WTC11 (cell line): Measurements from ENCODE around the gene NXPH3. TPM values are rescaled to one million over a fixed set of nuclear protein-coding genes. Genes with fewer than 3 reads are reported as not detected.

Experiments
- ATAC-seq: fragments of 200-7000 bp; cut with Tn5 transposase; 2 replicates; pipeline ENCODE4 v1.10.0; 2021; ENCODE audit warnings: mild to moderate bottlenecking, moderate library complexity
- CTCF ChIA-PET: fragments of 300-600 bp; sonication (Branson Sonifier 250); formaldehyde crosslinking; loops from one replicate; lab custom pipeline; 2021; ENCODE audit warnings: antibody characterized with exemption; lab: Charles Lee
- POLR2A ChIA-PET: fragments of 350-600 bp; sonication (Branson Sonifier 250); formaldehyde crosslinking; loops from one replicate; lab custom pipeline; 2021; ENCODE audit warnings: antibody characterized with exemption; lab: Charles Lee
- DNase-seq: peaks from one replicate; pipeline ENCODE4 v3.0.0; 2021; ENCODE audit warnings: low spot score
- H3K27ac Mint-ChIP-seq: 2 replicates; pipeline ENCODE4 v1.8.0; 2021; ENCODE audit warnings: mixed read lengths
- H3K27me3 Mint-ChIP-seq: 2 replicates; pipeline ENCODE4 v1.8.0; 2021; ENCODE audit warnings: low read depth, mild to moderate bottlenecking, moderate library complexity, mixed read lengths
- H3K36me3 Mint-ChIP-seq: 2 replicates; pipeline ENCODE4 v1.8.0; 2021; ENCODE audit warnings: mixed read lengths
- H3K4me1 Mint-ChIP-seq: 2 replicates; pipeline ENCODE4 v1.8.0; 2022; ENCODE audit warnings: mixed read lengths
- H3K4me3 Mint-ChIP-seq: 2 replicates; pipeline ENCODE4 v1.8.0; 2021; ENCODE audit warnings: mild to moderate bottlenecking, moderate library complexity, mixed read lengths
- H3K9me3 Mint-ChIP-seq: 2 replicates; pipeline ENCODE4 v1.8.0; 2021; ENCODE audit warnings: mixed read lengths
- CTCF ChIP-seq: fragments of 200-600 bp; IDR thresholded peaks from 2 replicates; pipeline ENCODE4 v1.8.0; 2022; ENCODE audit warnings: antibody characterized with exemption
- ERG ChIP-seq: fragments of 250-450 bp; sonication (Bioruptor Pico); IDR thresholded peaks from 2 replicates; pipeline ENCODE4 v1.8.0; 2021; ENCODE audit warnings: mild to moderate bottlenecking
- GABPB1 ChIP-seq: sonication (generic); formaldehyde crosslinking; IDR thresholded peaks from 2 replicates; pipeline ENCODE4 v1.8.1; 2023; ENCODE audit warnings: mild to moderate bottlenecking, missing genetic modification reagents
- NR2C2 ChIP-seq: sonication (generic); formaldehyde crosslinking; IDR thresholded peaks from 2 replicates; pipeline ENCODE4 v1.8.0; 2022; ENCODE audit warnings: mild to moderate bottlenecking, missing genetic modification reagents
- SP1 ChIP-seq: sonication (generic); formaldehyde crosslinking; conservative IDR thresholded peaks from 2 replicates; pipeline ENCODE4 v1.8.1; 2022; ENCODE audit warnings: missing genetic modification reagents
- TCF7 ChIP-seq: sonication (generic); formaldehyde crosslinking; IDR thresholded peaks from 2 replicates; pipeline ENCODE4 v1.8.0; 2022; ENCODE audit warnings: mild to moderate bottlenecking, low read depth, missing genetic modification reagents, moderate library complexity
- TP53 ChIP-seq: sonication (generic); formaldehyde crosslinking; IDR thresholded peaks from 2 replicates; pipeline ENCODE4 v1.8.1; 2023; ENCODE audit warnings: mild to moderate bottlenecking, missing genetic modification reagents
- ZNF138 ChIP-seq: sonication (generic); formaldehyde crosslinking; conservative IDR thresholded peaks from 2 replicates; pipeline ENCODE4 v1.8.1; 2022; ENCODE audit warnings: mild to moderate bottlenecking, moderate library complexity, missing genetic modification reagents
- ZNF416 ChIP-seq: fragments of 250-450 bp; sonication (Bioruptor Pico); IDR thresholded peaks from 2 replicates; pipeline ENCODE4 v1.9.0; 2021; ENCODE audit warnings: mild to moderate bottlenecking, inconsistent platforms
- ZNF423 ChIP-seq: fragments of 250-450 bp; sonication (Bioruptor Pico); IDR thresholded peaks from 2 replicates; pipeline ENCODE4 v2.1.2; 2022; ENCODE audit warnings: mild to moderate bottlenecking, moderate library complexity
- total RNA-seq: library from RNA; stranded (reverse); gene quantifications from 3 replicates; pipeline ENCODE4 v1.2.3, GENCODE V29; 2021
- TF ChIP-seq, protein P1 (sequence below): sonication (generic); formaldehyde crosslinking; IDR thresholded peaks from 2 replicates; pipeline ENCODE4 v1.8.0; 2022; ENCODE audit warnings: missing genetic modification reagents
- TF ChIP-seq, protein P2 (sequence below): sonication (generic); formaldehyde crosslinking; IDR thresholded peaks from 2 replicates; pipeline ENCODE4 v1.8.1; 2023; ENCODE audit warnings: mild to moderate bottlenecking, moderate library complexity, missing genetic modification reagents
- TF ChIP-seq, protein P3 (sequence below): sonication (generic); formaldehyde crosslinking; IDR thresholded peaks from 2 replicates; pipeline ENCODE4 v1.8.0; 2022; ENCODE audit warnings: mild to moderate bottlenecking, missing genetic modification reagents
- TF ChIP-seq, protein P4 (sequence below): fragments of 250-450 bp; sonication (Bioruptor Pico); IDR thresholded peaks from 2 replicates; pipeline ENCODE4 v1.9.0; 2021; ENCODE audit warnings: mild to moderate bottlenecking
- TF ChIP-seq, protein P5 (sequence below): sonication (generic); formaldehyde crosslinking; IDR thresholded peaks from 2 replicates; pipeline ENCODE4 v1.8.1; 2023; ENCODE audit warnings: mild to moderate bottlenecking, missing genetic modification reagents, borderline replicate concordance
- TF ChIP-seq, protein P6 (sequence below): sonication (generic); formaldehyde crosslinking; IDR thresholded peaks from 2 replicates; pipeline ENCODE4 v1.8.0; 2023; ENCODE audit warnings: mild to moderate bottlenecking, missing genetic modification reagents
- TF ChIP-seq, protein P7 (sequence below): sonication (generic); formaldehyde crosslinking; IDR thresholded peaks from 2 replicates; pipeline ENCODE4 v1.8.0; 2022; ENCODE audit warnings: mild to moderate bottlenecking, missing genetic modification reagents

NXPH3 gene
- total RNA-seq, 1 experiment from 2014 or later = 3.4 TPM

DNA sequence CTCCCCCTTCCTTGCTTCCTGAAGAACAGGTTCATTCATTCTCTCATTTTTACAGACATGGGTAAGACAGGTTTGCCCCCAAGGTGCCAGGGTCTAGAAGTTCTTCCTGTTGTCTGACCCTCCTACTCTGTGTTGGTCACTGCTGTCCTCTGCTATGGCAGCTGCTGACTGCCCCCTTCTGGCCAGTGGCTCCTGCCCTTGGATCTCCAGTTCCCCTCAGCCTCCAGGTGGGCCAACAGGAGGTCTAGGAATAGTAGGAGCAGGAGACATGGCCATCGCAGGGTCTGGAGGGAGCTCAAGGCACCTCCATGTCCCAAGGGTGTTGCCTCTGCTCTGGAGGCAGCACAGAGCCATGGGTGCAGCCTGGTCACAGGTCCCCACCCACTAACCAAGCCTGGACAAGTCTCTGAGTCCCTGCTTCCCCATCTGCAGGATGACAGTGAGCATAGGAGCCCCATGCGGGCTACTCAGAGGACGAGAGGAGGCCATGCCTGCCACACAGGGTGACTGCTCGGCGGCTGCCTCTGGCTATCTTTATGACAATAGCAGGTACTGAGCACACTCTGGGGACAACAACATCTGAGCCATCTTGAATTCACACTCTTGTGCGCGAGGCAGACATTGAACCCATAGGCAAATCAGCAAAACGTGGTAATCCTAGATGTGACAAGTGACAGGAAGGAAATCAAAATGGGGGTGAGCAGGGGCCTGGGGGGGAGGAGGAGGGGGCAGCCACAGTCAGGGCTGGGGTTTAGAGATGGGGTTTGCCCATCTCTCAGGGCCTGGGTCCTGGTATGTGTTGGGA is 27.0 kb upstream of the NXPH3 start:
- Mint-ChIP-seq H3K27ac (no peak overlapping the region), H3K27me3 (peaks cover 5% of the 10 kb centered on the region; the same call in 1 of the 2 replicates), H3K4me3 (no peak overlapping the region), H3K4me1 (peaks cover 25% of the 10 kb centered on the region), H3K9me3 (peaks cover 6% of the 10 kb centered on the region), H3K36me3 (no peaks in the 10 kb centered on the region)
- DNase-seq = peak; percentile 83
- POLR2A ChIA-PET = interaction anchor here (0.6 kb wide), 1 partner anchor 115 kb away, joined by 4 read pairs; no protein-coding TSS in a partner anchor
- peak; percentile 81 for ATAC-seq
- CTCF ChIA-PET = interaction anchor here (0.5 to 7.4 kb wide), 12 partner anchors 8 to 1075 kb away, joined by 3 to 68 read pairs (median 6); partner anchors contain the start of genes NGFR and PHB1
- TF ChIP-seq, protein P1, sequence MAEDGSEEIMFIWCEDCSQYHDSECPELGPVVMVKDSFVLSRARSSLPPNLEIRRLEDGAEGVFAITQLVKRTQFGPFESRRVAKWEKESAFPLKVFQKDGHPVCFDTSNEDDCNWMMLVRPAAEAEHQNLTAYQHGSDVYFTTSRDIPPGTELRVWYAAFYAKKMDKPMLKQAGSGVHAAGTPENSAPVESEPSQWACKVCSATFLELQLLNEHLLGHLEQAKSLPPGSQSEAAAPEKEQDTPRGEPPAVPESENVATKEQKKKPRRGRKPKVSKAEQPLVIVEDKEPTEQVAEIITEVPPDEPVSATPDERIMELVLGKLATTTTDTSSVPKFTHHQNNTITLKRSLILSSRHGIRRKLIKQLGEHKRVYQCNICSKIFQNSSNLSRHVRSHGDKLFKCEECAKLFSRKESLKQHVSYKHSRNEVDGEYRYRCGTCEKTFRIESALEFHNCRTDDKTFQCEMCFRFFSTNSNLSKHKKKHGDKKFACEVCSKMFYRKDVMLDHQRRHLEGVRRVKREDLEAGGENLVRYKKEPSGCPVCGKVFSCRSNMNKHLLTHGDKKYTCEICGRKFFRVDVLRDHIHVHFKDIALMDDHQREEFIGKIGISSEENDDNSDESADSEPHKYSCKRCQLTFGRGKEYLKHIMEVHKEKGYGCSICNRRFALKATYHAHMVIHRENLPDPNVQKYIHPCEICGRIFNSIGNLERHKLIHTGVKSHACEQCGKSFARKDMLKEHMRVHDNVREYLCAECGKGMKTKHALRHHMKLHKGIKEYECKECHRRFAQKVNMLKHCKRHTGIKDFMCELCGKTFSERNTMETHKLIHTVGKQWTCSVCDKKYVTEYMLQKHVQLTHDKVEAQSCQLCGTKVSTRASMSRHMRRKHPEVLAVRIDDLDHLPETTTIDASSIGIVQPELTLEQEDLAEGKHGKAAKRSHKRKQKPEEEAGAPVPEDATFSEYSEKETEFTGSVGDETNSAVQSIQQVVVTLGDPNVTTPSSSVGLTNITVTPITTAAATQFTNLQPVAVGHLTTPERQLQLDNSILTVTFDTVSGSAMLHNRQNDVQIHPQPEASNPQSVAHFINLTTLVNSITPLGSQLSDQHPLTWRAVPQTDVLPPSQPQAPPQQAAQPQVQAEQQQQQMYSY (CRISPR knock-in tag) = no peak
- TF ChIP-seq, protein P2, sequence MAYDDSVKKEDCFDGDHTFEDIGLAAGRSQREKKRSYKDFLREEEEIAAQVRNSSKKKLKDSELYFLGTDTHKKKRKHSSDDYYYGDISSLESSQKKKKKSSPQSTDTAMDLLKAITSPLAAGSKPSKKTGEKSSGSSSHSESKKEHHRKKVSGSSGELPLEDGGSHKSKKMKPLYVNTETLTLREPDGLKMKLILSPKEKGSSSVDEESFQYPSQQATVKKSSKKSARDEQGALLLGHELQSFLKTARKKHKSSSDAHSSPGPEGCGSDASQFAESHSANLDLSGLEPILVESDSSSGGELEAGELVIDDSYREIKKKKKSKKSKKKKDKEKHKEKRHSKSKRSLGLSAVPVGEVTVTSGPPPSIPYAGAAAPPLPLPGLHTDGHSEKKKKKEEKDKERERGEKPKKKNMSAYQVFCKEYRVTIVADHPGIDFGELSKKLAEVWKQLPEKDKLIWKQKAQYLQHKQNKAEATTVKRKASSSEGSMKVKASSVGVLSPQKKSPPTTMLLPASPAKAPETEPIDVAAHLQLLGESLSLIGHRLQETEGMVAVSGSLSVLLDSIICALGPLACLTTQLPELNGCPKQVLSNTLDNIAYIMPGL (CRISPR knock-in tag) = no peak
- no peak for TF ChIP-seq ZNF416 (CRISPR knock-in tag)
- TF ChIP-seq, protein P3, sequence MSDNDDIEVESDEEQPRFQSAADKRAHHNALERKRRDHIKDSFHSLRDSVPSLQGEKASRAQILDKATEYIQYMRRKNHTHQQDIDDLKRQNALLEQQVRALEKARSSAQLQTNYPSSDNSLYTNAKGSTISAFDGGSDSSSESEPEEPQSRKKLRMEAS (CRISPR knock-in tag) = no peak
- no peak for TF ChIP-seq NR2C2 (CRISPR knock-in tag)
- TF ChIP-seq ERG = no peak
- no peak for TF ChIP-seq GABPB1
- TF ChIP-seq ZNF423 = no peak
- TF ChIP-seq, protein P4, sequence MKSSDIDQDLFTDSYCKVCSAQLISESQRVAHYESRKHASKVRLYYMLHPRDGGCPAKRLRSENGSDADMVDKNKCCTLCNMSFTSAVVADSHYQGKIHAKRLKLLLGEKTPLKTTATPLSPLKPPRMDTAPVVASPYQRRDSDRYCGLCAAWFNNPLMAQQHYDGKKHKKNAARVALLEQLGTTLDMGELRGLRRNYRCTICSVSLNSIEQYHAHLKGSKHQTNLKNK = no peak
- no peak for TF ChIP-seq SP1 (CRISPR knock-in tag)
- TF ChIP-seq, protein P5, sequence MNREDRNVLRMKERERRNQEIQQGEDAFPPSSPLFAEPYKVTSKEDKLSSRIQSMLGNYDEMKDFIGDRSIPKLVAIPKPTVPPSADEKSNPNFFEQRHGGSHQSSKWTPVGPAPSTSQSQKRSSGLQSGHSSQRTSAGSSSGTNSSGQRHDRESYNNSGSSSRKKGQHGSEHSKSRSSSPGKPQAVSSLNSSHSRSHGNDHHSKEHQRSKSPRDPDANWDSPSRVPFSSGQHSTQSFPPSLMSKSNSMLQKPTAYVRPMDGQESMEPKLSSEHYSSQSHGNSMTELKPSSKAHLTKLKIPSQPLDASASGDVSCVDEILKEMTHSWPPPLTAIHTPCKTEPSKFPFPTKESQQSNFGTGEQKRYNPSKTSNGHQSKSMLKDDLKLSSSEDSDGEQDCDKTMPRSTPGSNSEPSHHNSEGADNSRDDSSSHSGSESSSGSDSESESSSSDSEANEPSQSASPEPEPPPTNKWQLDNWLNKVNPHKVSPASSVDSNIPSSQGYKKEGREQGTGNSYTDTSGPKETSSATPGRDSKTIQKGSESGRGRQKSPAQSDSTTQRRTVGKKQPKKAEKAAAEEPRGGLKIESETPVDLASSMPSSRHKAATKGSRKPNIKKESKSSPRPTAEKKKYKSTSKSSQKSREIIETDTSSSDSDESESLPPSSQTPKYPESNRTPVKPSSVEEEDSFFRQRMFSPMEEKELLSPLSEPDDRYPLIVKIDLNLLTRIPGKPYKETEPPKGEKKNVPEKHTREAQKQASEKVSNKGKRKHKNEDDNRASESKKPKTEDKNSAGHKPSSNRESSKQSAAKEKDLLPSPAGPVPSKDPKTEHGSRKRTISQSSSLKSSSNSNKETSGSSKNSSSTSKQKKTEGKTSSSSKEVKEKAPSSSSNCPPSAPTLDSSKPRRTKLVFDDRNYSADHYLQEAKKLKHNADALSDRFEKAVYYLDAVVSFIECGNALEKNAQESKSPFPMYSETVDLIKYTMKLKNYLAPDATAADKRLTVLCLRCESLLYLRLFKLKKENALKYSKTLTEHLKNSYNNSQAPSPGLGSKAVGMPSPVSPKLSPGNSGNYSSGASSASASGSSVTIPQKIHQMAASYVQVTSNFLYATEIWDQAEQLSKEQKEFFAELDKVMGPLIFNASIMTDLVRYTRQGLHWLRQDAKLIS (CRISPR knock-in tag) = peak; percentile 66; the same call in 1 of the 2 replicates
- TF ChIP-seq, protein P6, sequence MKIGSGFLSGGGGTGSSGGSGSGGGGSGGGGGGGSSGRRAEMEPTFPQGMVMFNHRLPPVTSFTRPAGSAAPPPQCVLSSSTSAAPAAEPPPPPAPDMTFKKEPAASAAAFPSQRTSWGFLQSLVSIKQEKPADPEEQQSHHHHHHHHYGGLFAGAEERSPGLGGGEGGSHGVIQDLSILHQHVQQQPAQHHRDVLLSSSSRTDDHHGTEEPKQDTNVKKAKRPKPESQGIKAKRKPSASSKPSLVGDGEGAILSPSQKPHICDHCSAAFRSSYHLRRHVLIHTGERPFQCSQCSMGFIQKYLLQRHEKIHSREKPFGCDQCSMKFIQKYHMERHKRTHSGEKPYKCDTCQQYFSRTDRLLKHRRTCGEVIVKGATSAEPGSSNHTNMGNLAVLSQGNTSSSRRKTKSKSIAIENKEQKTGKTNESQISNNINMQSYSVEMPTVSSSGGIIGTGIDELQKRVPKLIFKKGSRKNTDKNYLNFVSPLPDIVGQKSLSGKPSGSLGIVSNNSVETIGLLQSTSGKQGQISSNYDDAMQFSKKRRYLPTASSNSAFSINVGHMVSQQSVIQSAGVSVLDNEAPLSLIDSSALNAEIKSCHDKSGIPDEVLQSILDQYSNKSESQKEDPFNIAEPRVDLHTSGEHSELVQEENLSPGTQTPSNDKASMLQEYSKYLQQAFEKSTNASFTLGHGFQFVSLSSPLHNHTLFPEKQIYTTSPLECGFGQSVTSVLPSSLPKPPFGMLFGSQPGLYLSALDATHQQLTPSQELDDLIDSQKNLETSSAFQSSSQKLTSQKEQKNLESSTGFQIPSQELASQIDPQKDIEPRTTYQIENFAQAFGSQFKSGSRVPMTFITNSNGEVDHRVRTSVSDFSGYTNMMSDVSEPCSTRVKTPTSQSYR (CRISPR knock-in tag) = 0 out of 2 replicates have a peak, but pooled peaks have one; percentile 22
- TF ChIP-seq TCF7 (CRISPR knock-in tag) = no peak
- TF ChIP-seq, protein P7, sequence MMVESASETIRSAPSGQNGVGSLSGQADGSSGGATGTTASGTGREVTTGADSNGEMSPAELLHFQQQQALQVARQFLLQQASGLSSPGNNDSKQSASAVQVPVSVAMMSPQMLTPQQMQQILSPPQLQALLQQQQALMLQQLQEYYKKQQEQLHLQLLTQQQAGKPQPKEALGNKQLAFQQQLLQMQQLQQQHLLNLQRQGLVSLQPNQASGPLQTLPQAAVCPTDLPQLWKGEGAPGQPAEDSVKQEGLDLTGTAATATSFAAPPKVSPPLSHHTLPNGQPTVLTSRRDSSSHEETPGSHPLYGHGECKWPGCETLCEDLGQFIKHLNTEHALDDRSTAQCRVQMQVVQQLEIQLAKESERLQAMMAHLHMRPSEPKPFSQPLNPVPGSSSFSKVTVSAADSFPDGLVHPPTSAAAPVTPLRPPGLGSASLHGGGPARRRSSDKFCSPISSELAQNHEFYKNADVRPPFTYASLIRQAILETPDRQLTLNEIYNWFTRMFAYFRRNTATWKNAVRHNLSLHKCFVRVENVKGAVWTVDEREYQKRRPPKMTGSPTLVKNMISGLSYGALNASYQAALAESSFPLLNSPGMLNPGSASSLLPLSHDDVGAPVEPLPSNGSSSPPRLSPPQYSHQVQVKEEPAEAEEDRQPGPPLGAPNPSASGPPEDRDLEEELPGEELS (CRISPR knock-in tag) = no peak
- TF ChIP-seq CTCF = peak; percentile 44; the same call in 1 of the 2 replicates
- TF ChIP-seq TP53 (CRISPR knock-in tag) = no peak
- TF ChIP-seq ZNF138 = 0 out of 2 replicates have a peak, but pooled peaks have one; percentile 66
